Activated CD8-positive, alpha-beta T cell treated with anti-CD3 and anti-CD28 coated beads, Interleukin-2, amount 10 ng/mL, durations not matched to agents 7 days and 5 days (primary cell): ENCODE results near the gene FLII. TPM values are rescaled to one million over a fixed set of nuclear protein-coding genes. Genes with fewer than 3 reads are reported as not detected.

Experiments
- ATAC-seq: fragments of 150-1000 bp; cut with Tn5 transposase; one replicate; pipeline ENCODE4 v1.10.0; 2021; ENCODE audit warnings: moderate library complexity
- CTCF ChIA-PET: fragments of 350-600 bp; sonication (Branson Sonifier 250); formaldehyde crosslinking; loops from one replicate; lab custom pipeline; 2021; ENCODE audit warnings: antibody characterized with exemption; lab: Charles Lee
- POLR2A ChIA-PET: fragments of 350-600 bp; sonication (Branson Sonifier 250); formaldehyde crosslinking; loops from one replicate; lab custom pipeline; 2021; ENCODE audit warnings: antibody characterized with exemption; lab: Charles Lee
- DNase-seq: peaks from one replicate; pipeline ENCODE4 v3.0.0-alpha.2; 2020
- H3K27ac Mint-ChIP-seq: one replicate; pipeline ENCODE4 v1.8.0; 2021; ENCODE audit warnings: mild to moderate bottlenecking, mixed read lengths
- H3K27me3 Mint-ChIP-seq: one replicate; pipeline ENCODE4 v1.8.0; 2021; ENCODE audit warnings: low read depth, mixed read lengths
- H3K36me3 Mint-ChIP-seq: one replicate; pipeline ENCODE4 v1.8.0; 2021; ENCODE audit warnings: low read depth, mixed read lengths
- H3K4me1 Mint-ChIP-seq: one replicate; pipeline ENCODE4 v1.8.0; 2021; ENCODE audit warnings: low read depth, mixed read lengths
- H3K4me3 Mint-ChIP-seq: one replicate; pipeline ENCODE4 v1.8.0; 2021; ENCODE audit warnings: mild to moderate bottlenecking, mixed read lengths
- H3K9me3 Mint-ChIP-seq: one replicate; pipeline ENCODE4 v1.8.0; 2022; ENCODE audit warnings: mixed read lengths; ENCODE audit not compliant: insufficient read depth
- total RNA-seq, 2 experiments: library from RNA; stranded (reverse); gene quantifications; one replicate each; pipeline ENCODE4 v1.2.3, GENCODE V29; 2021

The FLII gene
- total RNA-seq, 2 experiments from 2014 or later = 338 to 364 TPM

- no peak for DNase-seq
- ATAC-seq = no peak
- ChIA-PET CTCF (no interaction called here), POLR2A (no interaction called here)
- H3K4me3 Mint-ChIP-seq = no peak overlapping the region
- no peak overlapping the region for H3K27ac Mint-ChIP-seq
- H3K9me3 Mint-ChIP-seq = no peaks in the 10 kb centered on the region
- H3K36me3 Mint-ChIP-seq = peaks cover 10% of the 10 kb centered on the region
- no peaks in the 10 kb centered on the region for H3K27me3 Mint-ChIP-seq
- no peaks in the 10 kb centered on the region for H3K4me1 Mint-ChIP-seq
These were observed 22.7 kb downstream of the FLII start for GRCh38 chr17:18235743-18236256.

DNA sequence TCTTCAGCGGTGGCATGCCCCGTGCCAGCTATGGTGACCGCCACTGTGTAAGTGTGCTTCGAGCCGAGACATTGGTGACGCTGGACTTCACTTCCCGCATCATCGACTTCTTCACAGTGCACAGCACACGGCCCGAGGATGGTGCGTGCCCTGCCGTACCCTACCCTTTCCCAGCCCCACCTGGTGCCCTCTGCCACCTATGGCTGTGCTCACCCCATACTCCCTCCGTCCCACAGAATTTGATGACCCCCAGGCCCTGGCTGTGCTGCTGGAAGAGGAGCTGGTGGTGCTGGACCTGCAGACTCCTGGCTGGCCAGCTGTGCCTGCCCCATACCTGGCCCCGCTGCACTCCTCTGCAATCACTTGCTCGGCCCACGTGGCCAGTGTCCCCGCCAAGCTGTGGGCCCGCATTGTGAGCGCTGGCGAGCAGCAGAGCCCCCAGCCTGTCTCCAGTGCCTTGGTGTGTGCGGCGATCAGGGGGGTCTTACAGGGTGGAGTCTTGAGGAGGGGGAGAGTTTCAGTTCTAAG is 23.6 kb downstream of the FLII start:
- Mint-ChIP-seq H3K9me3 (no peaks in the 10 kb centered on the region), H3K4me1 (no peaks in the 10 kb centered on the region), H3K27me3 (no peaks in the 10 kb centered on the region), H3K4me3 (no peak overlapping the region), H3K36me3 (peaks cover 10% of the 10 kb centered on the region), H3K27ac (no peak overlapping the region)
- ChIA-PET POLR2A (no interaction called here), CTCF (no interaction called here)
- ATAC-seq (no peak), DNase-seq (no peak)

DNA sequence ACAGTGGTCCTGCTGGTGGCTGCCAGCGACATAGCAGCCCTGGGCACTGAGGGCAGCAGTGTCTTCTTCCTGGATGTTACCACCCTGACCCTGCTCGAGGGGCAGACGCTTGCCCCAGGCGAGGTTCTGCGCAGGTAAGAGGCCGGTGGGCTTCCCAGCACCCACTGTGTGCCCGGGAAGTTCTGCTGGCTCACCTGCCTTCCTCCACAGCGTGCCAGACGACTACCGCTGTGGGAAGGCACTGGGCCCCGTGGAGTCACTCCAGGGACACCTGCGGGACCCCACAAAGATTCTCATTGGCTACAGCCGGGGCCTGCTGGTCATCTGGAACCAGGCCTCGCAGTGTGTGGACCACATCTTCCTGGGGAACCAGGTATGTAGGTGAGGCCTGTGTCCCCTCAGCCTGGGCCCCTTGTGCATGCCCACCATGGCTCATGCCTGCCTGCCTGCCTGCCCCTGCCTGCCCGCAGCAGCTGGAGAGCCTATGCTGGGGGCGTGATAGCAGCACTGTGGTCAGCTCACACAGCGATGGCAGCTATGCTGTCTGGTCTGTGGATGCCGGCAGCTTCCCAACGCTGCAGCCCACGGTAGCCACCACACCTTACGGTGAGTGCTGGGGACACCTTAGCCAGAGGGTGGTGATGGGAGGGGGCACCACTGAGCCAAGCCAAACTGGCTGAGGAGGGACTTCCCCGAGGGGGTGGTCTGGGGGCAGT is 24.6 kb downstream of the FLII start:
- Mint-ChIP-seq H3K4me1 (no peaks in the 10 kb centered on the region), H3K4me3 (no peak overlapping the region), H3K9me3 (no peaks in the 10 kb centered on the region), H3K27me3 (no peaks in the 10 kb centered on the region), H3K27ac (no peak overlapping the region), H3K36me3 (peaks cover 10% of the 10 kb centered on the region)
- ATAC-seq (no peak), DNase-seq (no peak)
- ChIA-PET POLR2A (no interaction called here), CTCF (no interaction called here)

- no peak for ATAC-seq
- Mint-ChIP-seq H3K27ac (no peak overlapping the region), H3K4me3 (no peak overlapping the region), H3K9me3 (no peaks in the 10 kb centered on the region), H3K36me3 (peaks cover 3% of the 10 kb centered on the region), H3K27me3 (no peaks in the 10 kb centered on the region), H3K4me1 (peaks cover 23% of the 10 kb centered on the region)
- ChIA-PET POLR2A (no interaction called here), CTCF (no interaction called here)
- no peak for DNase-seq
These were observed 27.4 kb downstream of the FLII start for GRCh38 chr17:18231164-18231563.

DNA sequence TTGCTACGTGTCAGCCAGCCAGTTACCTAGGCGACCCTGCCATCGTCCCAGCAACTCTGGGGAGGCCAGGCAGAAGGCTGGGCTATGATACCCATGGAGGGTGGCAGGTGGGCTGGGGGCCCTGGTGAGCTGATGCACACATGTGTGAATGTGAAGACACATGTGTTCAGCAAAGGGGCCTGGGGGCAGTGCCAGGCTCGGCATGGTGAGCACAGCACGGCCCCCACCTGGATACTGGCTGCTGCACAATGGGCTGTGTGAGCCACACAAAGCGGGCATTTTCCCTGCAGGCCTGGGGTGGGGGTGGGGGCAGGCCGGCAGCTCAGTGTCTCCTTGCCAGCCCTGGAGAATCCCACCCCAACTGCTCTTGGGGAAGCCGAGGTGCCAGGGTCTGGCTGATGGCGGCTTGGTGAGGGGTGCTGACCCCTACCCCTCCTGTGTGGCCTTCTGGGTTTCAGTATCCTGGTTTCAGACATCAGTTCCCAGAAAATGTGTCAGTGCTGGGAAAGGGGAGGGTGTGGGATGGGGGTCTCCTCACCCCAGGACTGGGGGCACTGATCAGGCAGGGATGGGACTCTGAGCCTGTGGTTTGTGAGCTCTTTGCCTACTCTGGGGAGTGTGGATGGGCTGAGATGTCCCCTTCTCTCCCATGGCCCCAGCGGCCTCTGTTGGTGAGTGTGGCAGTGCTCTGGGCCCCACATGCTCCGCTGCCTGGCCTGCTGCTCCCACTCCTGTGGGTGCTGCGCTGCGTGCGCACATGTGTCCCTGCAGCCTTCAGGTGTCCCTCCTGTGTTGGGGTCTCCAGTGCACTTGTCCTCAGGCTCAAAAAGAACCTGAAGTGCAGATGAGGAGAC is 28.0 kb downstream of the FLII start:
- POLR2A ChIA-PET = no interaction called here
- Mint-ChIP-seq H3K27ac (no peak overlapping the region), H3K4me1 (peaks cover 23% of the 10 kb centered on the region), H3K9me3 (no peaks in the 10 kb centered on the region), H3K27me3 (no peaks in the 10 kb centered on the region), H3K36me3 (peaks cover 3% of the 10 kb centered on the region), H3K4me3 (no peak overlapping the region)
- ATAC-seq (no peak), DNase-seq (no peak)
- CTCF ChIA-PET = no interaction called here

DNA sequence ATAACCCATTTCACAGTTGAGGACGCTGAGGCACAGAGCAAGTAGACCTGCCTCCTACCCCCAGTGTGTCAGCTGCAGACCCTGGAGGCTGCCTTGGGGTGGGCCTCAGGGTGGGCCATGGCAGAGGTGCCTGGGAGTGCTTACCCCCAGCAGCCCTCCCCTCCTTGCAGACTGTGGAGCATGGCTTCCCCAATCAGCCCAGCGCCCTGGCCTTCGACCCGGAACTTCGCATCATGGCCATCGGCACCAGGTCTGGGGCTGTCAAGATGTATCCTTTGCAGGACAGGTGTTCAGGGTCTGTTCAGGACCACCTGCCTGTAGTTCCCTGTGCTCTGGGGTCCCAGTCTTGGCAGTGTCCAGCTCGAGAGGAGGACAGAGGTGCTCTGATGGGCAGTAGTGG is 28.8 kb downstream of the FLII start:
- Mint-ChIP-seq H3K27me3 (no peaks in the 10 kb centered on the region), H3K36me3 (peaks cover 3% of the 10 kb centered on the region), H3K9me3 (no peaks in the 10 kb centered on the region), H3K4me1 (peaks cover 27% of the 10 kb centered on the region), H3K4me3 (no peak overlapping the region), H3K27ac (no peak overlapping the region)
- ChIA-PET POLR2A (no interaction called here), CTCF (no interaction called here)
- ATAC-seq (no peak), DNase-seq (no peak)

- no peak overlapping the region for H3K4me3 Mint-ChIP-seq
- no peaks in the 10 kb centered on the region for H3K9me3 Mint-ChIP-seq
- no peak overlapping the region for H3K27ac Mint-ChIP-seq
- H3K36me3 Mint-ChIP-seq = peaks cover 2% of the 10 kb centered on the region
- POLR2A ChIA-PET = no interaction called here
- no peak for ATAC-seq
- no peak for DNase-seq
- no peaks in the 10 kb centered on the region for H3K27me3 Mint-ChIP-seq
- peaks cover 28% of the 10 kb centered on the region for H3K4me1 Mint-ChIP-seq
- CTCF ChIA-PET = no interaction called here
These were observed 29.3 kb downstream of the FLII start for GRCh38 chr17:18229254-18229653.

DNA sequence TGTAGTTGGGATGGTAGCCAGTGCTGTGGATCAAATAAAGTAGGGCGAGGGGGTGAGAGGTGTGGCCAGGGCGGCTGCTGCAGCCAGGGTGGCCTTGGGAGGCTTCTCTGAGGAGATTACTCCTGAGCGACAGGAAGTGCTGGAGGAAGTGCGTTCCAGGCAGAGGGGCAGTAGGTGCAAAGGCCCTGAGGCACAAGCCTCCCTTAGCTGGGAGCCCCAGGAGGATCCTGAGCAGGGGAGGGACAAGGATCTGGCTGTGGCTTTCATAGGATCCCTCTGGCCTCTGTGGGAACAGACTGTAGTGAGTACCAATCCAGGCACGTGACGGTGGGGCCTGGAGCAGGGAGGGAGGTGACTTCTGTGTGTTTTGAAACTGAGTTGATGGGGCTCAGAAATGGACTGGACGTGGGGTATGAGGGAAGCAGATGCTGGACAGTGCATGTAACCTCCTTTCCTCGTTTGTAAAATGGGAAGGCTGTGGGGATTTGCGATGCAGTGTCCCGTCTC is 30.3 kb downstream of the FLII start:
- ATAC-seq (no peak), DNase-seq (no peak)
- POLR2A ChIA-PET = no interaction called here
- H3K36me3 Mint-ChIP-seq = no peaks in the 10 kb centered on the region
- CTCF ChIA-PET = no interaction called here
- no peaks in the 10 kb centered on the region for H3K9me3 Mint-ChIP-seq
- no peak overlapping the region for H3K27ac Mint-ChIP-seq
- H3K4me3 Mint-ChIP-seq = no peak overlapping the region
- peaks cover 28% of the 10 kb centered on the region for H3K4me1 Mint-ChIP-seq
- H3K27me3 Mint-ChIP-seq = no peaks in the 10 kb centered on the region

DNA sequence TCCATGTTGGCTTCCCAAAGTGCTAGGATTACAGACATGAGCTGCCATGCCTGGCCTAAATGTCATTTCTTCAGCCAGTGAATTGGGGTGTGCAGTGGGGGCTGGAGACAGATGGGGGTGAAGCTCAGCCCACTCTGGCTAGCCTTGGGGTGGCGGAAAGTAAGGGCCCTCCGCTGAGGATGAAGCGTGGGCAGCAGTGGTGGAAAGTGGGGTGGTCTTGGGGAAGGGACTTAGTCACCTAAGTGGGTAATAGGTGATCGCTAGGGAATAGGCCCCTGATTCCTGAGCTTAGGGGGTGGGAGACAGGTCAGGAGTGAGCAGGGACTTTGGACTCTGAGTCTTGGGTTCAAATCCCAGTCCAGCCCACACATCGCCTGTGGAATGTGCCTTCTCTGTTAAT is 30.9 kb downstream of the FLII start:
- POLR2A ChIA-PET = no interaction called here
- ATAC-seq (no peak), DNase-seq (no peak)
- Mint-ChIP-seq H3K36me3 (no peaks in the 10 kb centered on the region), H3K9me3 (no peaks in the 10 kb centered on the region), H3K27ac (no peak overlapping the region), H3K4me1 (peaks cover 28% of the 10 kb centered on the region), H3K27me3 (no peaks in the 10 kb centered on the region), H3K4me3 (no peak overlapping the region)
- CTCF ChIA-PET = no interaction called here

- Mint-ChIP-seq H3K27ac (peak overlapping the region; percentile 85), H3K27me3 (no peaks in the 10 kb centered on the region), H3K36me3 (no peaks in the 10 kb centered on the region), H3K4me3 (peak overlapping the region; percentile 86), H3K9me3 (no peaks in the 10 kb centered on the region), H3K4me1 (peaks cover 28% of the 10 kb centered on the region)
- ChIA-PET POLR2A (no interaction called here), CTCF (no interaction called here)
- DNase-seq (no peak), ATAC-seq (no peak)
These were observed 32.1 kb downstream of the FLII start for GRCh38 chr17:18226284-18226945.

DNA sequence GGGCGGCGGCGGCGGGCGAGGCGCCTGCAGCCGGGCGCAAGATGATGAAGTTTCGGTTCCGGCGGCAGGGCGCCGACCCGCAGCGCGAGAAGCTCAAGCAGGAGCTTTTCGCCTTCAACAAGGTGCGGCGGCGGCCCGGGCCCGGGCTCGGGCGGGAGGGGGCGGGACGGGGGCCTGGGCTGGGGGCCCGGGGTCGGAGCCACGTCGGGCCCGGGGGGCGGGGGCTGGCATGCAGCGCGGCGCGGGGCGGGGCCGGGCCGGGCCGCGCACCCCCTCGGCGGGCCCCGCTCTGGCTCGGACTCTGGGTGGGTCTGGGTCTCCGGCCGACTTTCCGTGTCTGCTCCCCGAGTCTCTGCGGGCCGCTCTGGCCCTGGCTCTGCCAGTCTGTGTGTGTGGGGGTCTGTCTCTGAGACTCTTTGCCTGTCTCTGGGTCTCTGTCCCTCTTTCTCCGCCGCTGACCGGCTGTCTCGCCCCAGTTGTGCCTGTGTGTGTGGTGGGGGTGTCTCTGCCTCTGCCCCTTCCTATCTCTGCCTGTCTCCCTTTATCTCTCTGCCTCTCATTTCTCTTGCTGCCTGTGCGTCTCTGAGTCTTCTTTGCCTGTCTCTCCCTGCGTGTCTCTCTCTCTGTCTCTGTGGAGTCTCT is 32.8 kb downstream of the FLII start:
- Mint-ChIP-seq H3K9me3 (no peaks in the 10 kb centered on the region), H3K4me1 (peaks cover 28% of the 10 kb centered on the region), H3K27me3 (no peaks in the 10 kb centered on the region), H3K4me3 (peak overlapping the region; percentile 86), H3K27ac (peak overlapping the region; percentile 85), H3K36me3 (no peaks in the 10 kb centered on the region)
- ATAC-seq (peak; percentile 47), DNase-seq (no peak)
- ChIA-PET CTCF (no interaction called here), POLR2A (interaction anchor here (0.7 kb wide), 1 partner anchor 194 kb away, joined by 3 read pairs; no protein-coding TSS in a partner anchor)
